Naive B cell (primary cell): ENCODE measurements around the gene TLR9. TPM values are rescaled to one million over a fixed set of nuclear protein-coding genes. Genes with fewer than 3 reads are reported as not detected.
"Not testable (repeated sequence)": the region's sequence is repeated elsewhere in the genome, so short reads cannot be mapped to it uniquely, and the experiment has no call there.

ENCODE experiments used
- ATAC-seq, 2 donors: fragments of 150-1000 bp; cut with Tn5 transposase; 2 replicates each; pipeline ENCODE4 v1.10.0; 2021; ENCODE audit warnings: low read depth in 2 of 2, mild to moderate bottlenecking in 2 of 2, moderate library complexity in 2 of 2
- DNase-seq: peaks from one replicate; pipeline ENCODE4 v3.0.0; 2022
- H3K27ac Mint-ChIP-seq, 6 donors: one replicate each; pipeline ENCODE4 v1.8.0; 2020 to 2022; ENCODE audit warnings: mild to moderate bottlenecking in 6 of 6, mixed read lengths in 6 of 6, moderate library complexity in 5 of 6, inconsistent platforms in 2 of 6
- H3K27me3 Mint-ChIP-seq, 3 donors: one replicate each; pipeline ENCODE4 v1.8.0; 2021 to 2022; ENCODE audit warnings: mixed read lengths in 3 of 3, mild to moderate bottlenecking in 1 of 3
- H3K36me3 Mint-ChIP-seq, 2 donors: one replicate each; pipeline ENCODE4 v1.8.0; 2020 to 2022; ENCODE audit warnings: mixed read lengths in 2 of 2, inconsistent platforms in 1 of 2, mild to moderate bottlenecking in 1 of 2
- H3K4me1 Mint-ChIP-seq, 3 donors: one replicate each; pipeline ENCODE4 v1.8.0; 2020 to 2022; ENCODE audit warnings: mixed read lengths in 3 of 3, inconsistent platforms in 1 of 3, mild to moderate bottlenecking in 1 of 3, moderate library complexity in 1 of 3
- H3K4me3 Mint-ChIP-seq, 8 donors: one replicate each; pipeline ENCODE4 v1.8.0; 2020 to 2022; ENCODE audit warnings: mild to moderate bottlenecking in 8 of 8, mixed read lengths in 8 of 8, moderate library complexity in 8 of 8, inconsistent platforms in 2 of 8
- H3K9me3 Mint-ChIP-seq, 7 donors: one replicate each; pipeline ENCODE4 v1.8.0; 2020 to 2022; ENCODE audit warnings: mixed read lengths in 7 of 7, mild to moderate bottlenecking in 5 of 7, inconsistent platforms in 2 of 7, moderate library complexity in 1 of 7
- polyA plus RNA-seq, 6 donors: library from polyadenylated mRNA; unstranded; fragments of 300-500 nt; fragmentation: Illumina TruSeq; gene quantifications; one replicate each; pipeline ENCODE4 v1.2.3, GENCODE V29; 2021; ENCODE audit warnings: low read depth in 6 of 6

TLR9 gene
- polyA plus RNA-seq, 6 donors from 2014 or later: 1.6 to 4.4 (median 3.8) TPM; not detected in 1

DNA sequence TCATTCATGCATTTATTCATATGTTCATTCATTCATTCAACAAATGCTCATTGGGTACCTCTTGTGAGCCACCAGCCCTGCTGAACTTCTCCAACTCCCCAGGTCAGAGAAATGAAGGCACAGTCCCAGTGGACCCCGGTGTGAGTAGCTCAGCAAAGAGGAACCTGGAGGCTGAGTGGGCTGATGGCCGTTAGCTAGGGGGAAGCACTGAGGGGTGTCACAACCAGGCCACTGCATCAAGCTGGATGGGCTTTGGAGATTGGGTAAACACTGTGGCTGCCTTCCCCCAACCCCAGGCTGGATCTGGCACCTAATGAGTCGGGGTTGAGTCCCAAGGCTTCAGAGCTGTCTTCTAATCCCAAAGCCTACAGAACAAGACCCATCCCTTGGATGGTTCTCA, 39.6 kb downstream of the TLR9 start:
- Mint-ChIP-seq H3K27ac (peak overlapping the region in 1 of 6 donors; percentile 27), H3K27me3 (no peaks in the 10 kb centered on the region), H3K4me1 (peaks cover 0 to 3% (median 0%) of the 10 kb centered on the region in 3 donors), H3K4me3 (no peak overlapping the region), H3K9me3 (no peaks in the 10 kb centered on the region), H3K36me3 (no peaks in the 10 kb centered on the region)
- no peak for ATAC-seq
- DNase-seq: no peak

DNA sequence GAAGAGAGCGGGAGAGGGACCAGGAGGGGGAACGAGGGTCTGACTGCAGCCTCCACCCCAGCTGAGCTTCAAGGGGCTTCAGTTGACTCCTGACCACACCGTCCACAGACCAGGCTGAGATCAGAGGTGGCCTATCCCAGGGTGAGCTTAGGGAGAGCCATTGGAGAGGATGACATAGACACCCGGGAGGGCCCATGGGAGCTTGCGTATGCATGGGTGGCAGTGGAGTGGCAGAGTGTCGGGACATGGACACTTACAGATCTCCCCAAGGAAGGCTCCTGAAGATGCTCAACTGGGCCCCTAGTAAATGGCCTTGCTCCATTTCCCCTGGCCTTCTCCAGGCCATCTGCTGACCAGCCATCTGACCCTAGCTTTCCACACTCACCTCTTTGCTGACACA, 40.1 kb downstream of the TLR9 start:
- H3K36me3 Mint-ChIP-seq: no peaks in the 10 kb centered on the region

GRCh38 chr3:52184690-52185089, 40.8 kb downstream of the TLR9 start:
- Mint-ChIP-seq H3K27me3 (no peaks in the 10 kb centered on the region), H3K4me3 (no peak overlapping the region), H3K27ac (peak overlapping the region in 1 of 6 donors; percentile 26), H3K36me3 (no peaks in the 10 kb centered on the region), H3K9me3 (no peaks in the 10 kb centered on the region), H3K4me1 (peaks cover 0 to 3% (median 0%) of the 10 kb centered on the region in 3 donors)
- ATAC-seq (no peak), DNase-seq (no peak)

More for the DNA sequence above, 40.1 kb downstream of the TLR9 start:
- DNase-seq (no peak), ATAC-seq (no peak)
- Mint-ChIP-seq H3K9me3 (no peaks in the 10 kb centered on the region), H3K27me3 (no peaks in the 10 kb centered on the region), H3K4me3 (no peak overlapping the region), H3K27ac (peak overlapping the region in 3 of 6 donors; percentile 26 to 68 (median 33)), H3K4me1 (peaks cover 0 to 3% (median 0%) of the 10 kb centered on the region in 3 donors)

DNA sequence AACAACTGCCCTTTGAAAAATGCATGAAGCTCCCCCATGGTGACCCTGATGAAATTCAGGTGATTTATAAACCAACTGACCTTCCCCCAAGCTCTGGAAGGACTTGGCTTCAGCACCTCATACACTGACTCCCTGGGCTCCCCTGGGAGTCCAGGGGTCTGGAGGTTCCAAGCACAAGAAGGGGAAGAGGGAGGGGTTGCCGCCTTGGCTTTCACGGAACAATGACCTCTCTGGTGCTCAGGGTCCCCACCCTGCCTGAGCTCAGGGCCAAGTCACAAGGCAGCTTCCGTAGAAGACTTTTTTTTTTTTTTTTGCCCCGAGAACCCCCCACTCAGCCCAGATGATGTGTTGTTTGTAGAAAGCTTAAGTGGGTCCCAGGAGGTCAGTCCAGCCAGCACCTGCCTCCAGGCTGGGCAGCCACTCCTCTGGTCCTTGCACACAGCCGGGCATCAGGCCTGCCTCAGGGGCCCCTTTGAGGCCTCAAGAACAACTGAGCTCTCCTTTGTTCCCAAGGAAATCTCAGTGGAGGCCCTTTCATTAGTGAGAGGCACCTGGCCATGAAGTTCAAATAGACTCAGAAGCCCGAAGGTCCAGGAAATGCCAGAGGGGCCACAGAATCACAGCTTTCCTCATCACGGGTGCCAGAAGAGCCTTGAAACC, 41.5 kb downstream of the TLR9 start:
- H3K27me3 Mint-ChIP-seq: no peaks in the 10 kb centered on the region
- no peak for DNase-seq
- no peaks in the 10 kb centered on the region for H3K36me3 Mint-ChIP-seq
- H3K4me1 Mint-ChIP-seq: peaks cover 0 to 2% (median 0%) of the 10 kb centered on the region in 3 donors
- H3K4me3 Mint-ChIP-seq: no peak overlapping the region
- no peak overlapping the region for H3K27ac Mint-ChIP-seq
- no peaks in the 10 kb centered on the region for H3K9me3 Mint-ChIP-seq
- ATAC-seq: no peak

- Mint-ChIP-seq H3K36me3 (no peaks in the 10 kb centered on the region), H3K4me1 (no peaks in the 10 kb centered on the region), H3K9me3 (no peaks in the 10 kb centered on the region), H3K27ac (no peak overlapping the region), H3K4me3 (no peak overlapping the region), H3K27me3 (peaks cover 0 to 7% (median 0%) of the 10 kb centered on the region in 3 donors)
- ATAC-seq (no peak), DNase-seq (no peak)
Observed at GRCh38 chr3:52182691-52183090, 42.8 kb downstream of the TLR9 start.

- no peaks in the 10 kb centered on the region for H3K4me1 Mint-ChIP-seq
- H3K4me3 Mint-ChIP-seq: no peak overlapping the region
- no peak for DNase-seq
- no peak for ATAC-seq
- no peaks in the 10 kb centered on the region for H3K9me3 Mint-ChIP-seq
- H3K27me3 Mint-ChIP-seq: peaks cover 0 to 12% (median 0%) of the 10 kb centered on the region in 3 donors
- H3K27ac Mint-ChIP-seq: no peak overlapping the region
- no peaks in the 10 kb centered on the region for H3K36me3 Mint-ChIP-seq
Observed at GRCh38 chr3:52182196-52182595, 43.2 kb downstream of the TLR9 start.

- Mint-ChIP-seq H3K36me3 (no peaks in the 10 kb centered on the region), H3K27ac (no peak overlapping the region), H3K27me3 (peaks cover 0 to 12% (median 0%) of the 10 kb centered on the region in 3 donors), H3K4me1 (no peaks in the 10 kb centered on the region), H3K9me3 (no peaks in the 10 kb centered on the region), H3K4me3 (peak overlapping the region in 1 of 8 donors; percentile 22)
- DNase-seq (no peak), ATAC-seq (no peak)
Observed at GRCh38 chr3:52181543-52181942, 43.9 kb downstream of the TLR9 start.

GRCh38 chr3:52178537-52178936, 46.9 kb downstream of the TLR9 start:
- Mint-ChIP-seq H3K36me3 (no peaks in the 10 kb centered on the region), H3K27me3 (peaks cover 0 to 12% (median 0%) of the 10 kb centered on the region in 3 donors), H3K9me3 (no peaks in the 10 kb centered on the region), H3K27ac (no peak overlapping the region), H3K4me1 (no peaks in the 10 kb centered on the region), H3K4me3 (no peak overlapping the region)
- no peak for ATAC-seq
- no peak for DNase-seq

DNA sequence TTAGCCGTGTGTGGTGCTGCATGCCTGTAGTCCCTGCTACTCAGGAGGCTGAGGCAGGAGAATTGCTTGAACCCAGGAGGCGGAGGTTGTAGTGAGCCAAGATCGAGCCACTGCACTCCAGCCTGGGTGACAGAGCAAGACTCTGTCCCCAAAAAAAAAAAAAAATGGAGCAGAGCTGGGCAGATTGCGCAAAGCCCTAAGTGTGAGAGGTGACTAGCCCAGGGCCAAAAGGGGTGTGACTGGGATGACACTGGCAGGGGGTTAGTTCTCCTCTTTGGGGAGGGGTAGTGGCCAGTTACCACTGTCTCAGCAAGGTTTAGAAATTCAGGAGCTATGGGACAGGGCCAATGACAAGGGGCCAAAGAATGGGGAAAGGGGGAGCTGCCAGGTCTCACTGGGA, 47.3 kb downstream of the TLR9 start:
- peaks cover 0 to 12% (median 0%) of the 10 kb centered on the region in 3 donors for H3K27me3 Mint-ChIP-seq
- not testable (repeated sequence) for H3K4me1 Mint-ChIP-seq, H3K9me3 Mint-ChIP-seq, H3K4me3 Mint-ChIP-seq, H3K27ac Mint-ChIP-seq, DNase-seq, ATAC-seq, H3K36me3 Mint-ChIP-seq

DNA sequence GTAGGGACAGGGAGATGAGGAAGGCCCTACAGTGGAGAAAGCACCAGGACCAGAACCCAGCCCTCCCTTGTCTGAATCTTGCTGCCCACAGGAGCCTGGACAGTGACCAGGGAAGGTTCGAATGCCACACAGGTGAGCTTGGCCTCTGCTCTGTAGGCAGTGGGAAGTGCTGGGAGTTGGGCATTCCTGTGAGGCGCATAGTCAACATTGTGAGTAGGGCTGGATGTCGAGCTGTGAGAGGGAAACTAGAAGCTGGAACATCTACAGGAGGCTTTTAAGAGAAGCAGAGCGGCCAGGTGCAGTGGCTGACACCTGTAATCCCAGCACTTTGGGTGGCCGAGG, 47.8 kb downstream of the TLR9 start:
- no peaks in the 10 kb centered on the region for H3K4me1 Mint-ChIP-seq
- H3K36me3 Mint-ChIP-seq: no peaks in the 10 kb centered on the region
- no peak for DNase-seq
- H3K4me3 Mint-ChIP-seq: no peak overlapping the region
- H3K9me3 Mint-ChIP-seq: no peaks in the 10 kb centered on the region
- H3K27me3 Mint-ChIP-seq: peaks cover 0 to 12% (median 0%) of the 10 kb centered on the region in 3 donors
- ATAC-seq: no peak
- peak overlapping the region in 1 of 6 donors; percentile 15 for H3K27ac Mint-ChIP-seq

- Mint-ChIP-seq H3K4me1 (no peaks in the 10 kb centered on the region), H3K27ac (peak overlapping the region in 1 of 6 donors; percentile 10), H3K27me3 (peaks cover 0 to 12% (median 0%) of the 10 kb centered on the region in 3 donors), H3K9me3 (no peaks in the 10 kb centered on the region), H3K36me3 (no peaks in the 10 kb centered on the region), H3K4me3 (no peak overlapping the region)
- ATAC-seq: no peak
- no peak for DNase-seq
Observed at GRCh38 chr3:52176951-52177700, 48.3 kb downstream of the TLR9 start.

DNA sequence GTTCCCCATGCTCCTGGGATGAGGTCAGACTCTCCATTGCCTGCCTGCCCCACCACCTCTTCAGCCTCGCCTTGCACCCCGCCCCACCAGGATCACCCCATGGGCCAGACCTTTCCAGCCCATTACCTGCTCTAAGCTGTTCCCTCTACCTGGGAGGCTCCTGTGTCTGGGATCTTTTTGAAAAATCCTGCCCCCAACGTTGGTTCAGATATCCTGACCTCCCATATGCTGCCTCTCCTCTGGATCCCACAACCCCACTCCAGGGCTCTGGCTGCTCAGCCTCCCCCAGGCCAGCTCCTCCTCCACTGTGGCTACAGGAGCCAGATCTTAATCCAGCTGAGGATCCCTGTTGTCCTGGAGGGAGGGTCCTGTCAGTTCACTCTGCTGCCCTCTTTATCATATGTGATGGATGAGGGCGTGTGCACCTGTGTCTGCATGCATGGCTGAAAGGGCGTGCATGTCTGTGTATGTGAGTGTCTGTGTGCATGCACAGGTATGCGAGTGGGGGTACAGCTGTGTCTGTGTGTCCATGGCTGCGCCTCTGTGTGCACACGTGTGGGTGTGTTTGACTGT, 49.2 kb downstream of the TLR9 start:
- no peak for DNase-seq
- H3K4me3 Mint-ChIP-seq: no peak overlapping the region
- H3K27me3 Mint-ChIP-seq: peaks cover 0 to 12% (median 0%) of the 10 kb centered on the region in 3 donors
- H3K27ac Mint-ChIP-seq: no peak overlapping the region
- H3K9me3 Mint-ChIP-seq: no peaks in the 10 kb centered on the region
- ATAC-seq: no peak
- H3K4me1 Mint-ChIP-seq: no peaks in the 10 kb centered on the region
- no peaks in the 10 kb centered on the region for H3K36me3 Mint-ChIP-seq

- peaks cover 0 to 12% (median 0%) of the 10 kb centered on the region in 3 donors for H3K27me3 Mint-ChIP-seq
- no peaks in the 10 kb centered on the region for H3K36me3 Mint-ChIP-seq
- DNase-seq (no peak), ATAC-seq (no peak)
- no peaks in the 10 kb centered on the region for H3K9me3 Mint-ChIP-seq
- H3K4me1 Mint-ChIP-seq: no peaks in the 10 kb centered on the region
- no peak overlapping the region for H3K4me3 Mint-ChIP-seq
- peak overlapping the region in 1 of 6 donors; percentile 29 for H3K27ac Mint-ChIP-seq
Observed at GRCh38 chr3:52175416-52176179, 49.8 kb downstream of the TLR9 start.
